22Rv1 (cell line): ENCODE results near the gene ANGEL1.

ENCODE experiments used
- ZFX ChIP-seq: fragments of 450-650 bp; IDR thresholded peaks from 2 replicates; pipeline ENCODE4 v1.6.1; 2017; ENCODE audit warnings: antibody characterized with exemption, borderline replicate concordance
- TF ChIP-seq, protein P1 (sequence below): fragments of 450-650 bp; IDR thresholded peaks from 2 replicates; pipeline ENCODE4 v1.5.1; 2017; ENCODE audit warnings: mild to moderate bottlenecking

GRCh38 chr14:76786601-76787000 lies 26.1 kb downstream of the ANGEL1 start:
- TF ChIP-seq, protein P1, sequence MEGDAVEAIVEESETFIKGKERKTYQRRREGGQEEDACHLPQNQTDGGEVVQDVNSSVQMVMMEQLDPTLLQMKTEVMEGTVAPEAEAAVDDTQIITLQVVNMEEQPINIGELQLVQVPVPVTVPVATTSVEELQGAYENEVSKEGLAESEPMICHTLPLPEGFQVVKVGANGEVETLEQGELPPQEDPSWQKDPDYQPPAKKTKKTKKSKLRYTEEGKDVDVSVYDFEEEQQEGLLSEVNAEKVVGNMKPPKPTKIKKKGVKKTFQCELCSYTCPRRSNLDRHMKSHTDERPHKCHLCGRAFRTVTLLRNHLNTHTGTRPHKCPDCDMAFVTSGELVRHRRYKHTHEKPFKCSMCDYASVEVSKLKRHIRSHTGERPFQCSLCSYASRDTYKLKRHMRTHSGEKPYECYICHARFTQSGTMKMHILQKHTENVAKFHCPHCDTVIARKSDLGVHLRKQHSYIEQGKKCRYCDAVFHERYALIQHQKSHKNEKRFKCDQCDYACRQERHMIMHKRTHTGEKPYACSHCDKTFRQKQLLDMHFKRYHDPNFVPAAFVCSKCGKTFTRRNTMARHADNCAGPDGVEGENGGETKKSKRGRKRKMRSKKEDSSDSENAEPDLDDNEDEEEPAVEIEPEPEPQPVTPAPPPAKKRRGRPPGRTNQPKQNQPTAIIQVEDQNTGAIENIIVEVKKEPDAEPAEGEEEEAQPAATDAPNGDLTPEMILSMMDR: no peak
- TF ChIP-seq ZFX: no peak
